OCI-LY7 (cell line): Measurements from ENCODE around the gene GBP4. TPM values are rescaled to one million over a fixed set of nuclear protein-coding genes. Genes with fewer than 3 reads are reported as not detected.

Experiments used
- BruUV-seq: library from RNA; stranded (reverse); fragments of 400-500 nt; replicated peaks from 2 replicates; lab custom pipeline; 2021; lab: Mats Ljungman, UMichigan
- CTCF ChIA-PET: fragments of 300-600 bp; sonication (Branson Sonifier 250); formaldehyde crosslinking; loops from one replicate; lab custom pipeline; 2022; ENCODE audit warnings: antibody characterized with exemption; ENCODE audit not compliant: unreplicated experiment; lab: Charles Lee
- POLR2A ChIA-PET: fragments of 300-600 bp; sonication (Branson Sonifier 250); formaldehyde crosslinking; loops from one replicate; lab custom pipeline; 2022; ENCODE audit warnings: antibody characterized with exemption; lab: Charles Lee
- DNase-seq: peaks from one replicate; pipeline ENCODE4 v3.0.0-alpha.2; 2015; ENCODE audit warnings: low spot score
- H2AFZ ChIP-seq: fragments of 200-600 bp; sonication (generic), shearing (Covaris generic); 2 replicates; pipeline ENCODE4 v1.6.1; 2014; ENCODE audit warnings: mild to moderate bottlenecking, antibody characterized with exemption, low read length, moderate library complexity
- H3K27ac ChIP-seq: fragments of 200-600 bp; sonication (generic); 2 replicates; pipeline ENCODE4 v1.5.1; 2014; ENCODE audit warnings: mixed run types, low read depth, mild to moderate bottlenecking, moderate library complexity, low read length, inconsistent platforms; ENCODE audit not compliant: poor library complexity, severe bottlenecking
- H3K36me3 ChIP-seq: fragments of 200-600 bp; sonication (generic); 2 replicates; pipeline ENCODE4 v1.6.1; 2014; ENCODE audit warnings: mild to moderate bottlenecking, antibody characterized with exemption, low read length, moderate library complexity, mixed read lengths; ENCODE audit not compliant: insufficient read depth
- H3K4me1 ChIP-seq: fragments of 200-600 bp; sonication (generic); 2 replicates; pipeline ENCODE4 v1.5.1; 2014; ENCODE audit warnings: mild to moderate bottlenecking, low read length; ENCODE audit not compliant: insufficient read depth, poor library complexity, severe bottlenecking
- H3K4me2 ChIP-seq: fragments of 200-600 bp; sonication (generic); 2 replicates; pipeline ENCODE4 v1.6.1; 2014; ENCODE audit warnings: mild to moderate bottlenecking, low read length
- H3K4me3 ChIP-seq: fragments of 200-600 bp; sonication (generic); 2 replicates; pipeline ENCODE4 v1.5.1; 2014; ENCODE audit warnings: mild to moderate bottlenecking, low read depth, low read length; ENCODE audit not compliant: poor library complexity, severe bottlenecking
- H3K79me2 ChIP-seq: fragments of 200-600 bp; sonication (generic); 2 replicates; pipeline ENCODE4 v1.6.1; 2016; ENCODE audit warnings: low read depth, mild to moderate bottlenecking, low read length, moderate library complexity, mixed read lengths; ENCODE audit not compliant: insufficient read depth
- H3K9me2 ChIP-seq: fragments of 200-600 bp; sonication (generic); 2 replicates; pipeline ENCODE4 v1.6.1; 2016; ENCODE audit warnings: mild to moderate bottlenecking, low read length, mixed read lengths; ENCODE audit not compliant: insufficient read depth
- H3K9me3 ChIP-seq: fragments of 200-600 bp; sonication (generic); 2 replicates; pipeline ENCODE4 v1.6.1; 2014; ENCODE audit warnings: mild to moderate bottlenecking, mixed run types, low read length, mixed read lengths
- H4K20me1 ChIP-seq: fragments of 200-600 bp; sonication (generic); 2 replicates; pipeline ENCODE4 v1.6.1; 2014; ENCODE audit warnings: mild to moderate bottlenecking, antibody characterized with exemption, low read length, moderate library complexity, mixed read lengths; ENCODE audit not compliant: insufficient read depth
- CTCF ChIP-seq: fragments of 200-600 bp; sonication (generic); conservative IDR thresholded peaks from 2 replicates; pipeline ENCODE4 v1.5.1; 2014; ENCODE audit warnings: mild to moderate bottlenecking, antibody characterized with exemption, low read length, moderate library complexity, mixed read lengths
- EZH2phosphoT487 ChIP-seq: fragments of 200-600 bp; sonication (generic); IDR thresholded peaks from 2 replicates; pipeline ENCODE4 v1.6.1; 2018; ENCODE audit warnings: low read depth, borderline replicate concordance, mild to moderate bottlenecking, mixed run types, antibody characterized with exemption, low read length, moderate library complexity, mixed read lengths
- intact Hi-C: fragments of 100-400 bp; cut with micrococcal nuclease; formaldehyde crosslinking; loops from one replicate; pipeline ENCODE4 v1.10.0; 2022; ENCODE audit not compliant: unreplicated experiment
- total RNA-seq, 2 experiments: library from RNA; depleted of rRNA in 1 of 2; stranded (reverse); fragments of >200 nt in 1 of 2; shearing (Covaris generic) in 1 of 2; gene quantifications; 2 replicates each; pipeline ENCODE4 v1.2.3, GENCODE V29; 2014 to 2022

Gene GBP4
- total RNA-seq, 2 experiments from 2014 or later = not detected

GRCh38 chr1:89147678-89148658, 50.8 kb downstream of the GBP4 start:
- H3K4me1 ChIP-seq = no peaks in the 10 kb centered on the region
- POLR2A ChIA-PET = interaction anchor here (0.7 kb wide), 1 partner anchor 15 kb away, joined by 3 read pairs; no protein-coding TSS in a partner anchor
- no peak overlapping the region for H2AFZ ChIP-seq
- H3K9me2 ChIP-seq = no peaks in the 10 kb centered on the region
- H3K36me3 ChIP-seq = no peaks in the 10 kb centered on the region
- H3K4me2 ChIP-seq = no peak overlapping the region
- no TSS peak for BruUV-seq
- intact Hi-C loops = no loop called here
- no peaks in the 10 kb centered on the region for H3K79me2 ChIP-seq
- CTCF ChIA-PET = no interaction called here
- H3K9me3 ChIP-seq = no peaks in the 10 kb centered on the region
- H4K20me1 ChIP-seq = no peaks in the 10 kb centered on the region
- H3K4me3 ChIP-seq = no peak overlapping the region
- TF ChIP-seq EZH2phosphoT487 = no peak
- TF ChIP-seq CTCF = no peak
- no peak for DNase-seq
- H3K27ac ChIP-seq = no peak overlapping the region

GRCh38 chr1:89146721-89147120, 52.0 kb downstream of the GBP4 start:
- CTCF ChIA-PET = no interaction called here
- Histone ChIP-seq H3K27ac (no peak overlapping the region), H3K79me2 (no peaks in the 10 kb centered on the region), H3K4me3 (no peak overlapping the region), H3K4me1 (no peaks in the 10 kb centered on the region), H3K9me2 (no peaks in the 10 kb centered on the region), H3K4me2 (no peak overlapping the region), H3K36me3 (no peaks in the 10 kb centered on the region), H2AFZ (no peak overlapping the region), H4K20me1 (no peaks in the 10 kb centered on the region), H3K9me3 (no peaks in the 10 kb centered on the region)
- intact Hi-C loops = no loop called here
- no peak for DNase-seq
- POLR2A ChIA-PET = interaction anchor here (1.4 kb wide), 1 partner anchor 26 kb away, joined by 3 read pairs; no protein-coding TSS in a partner anchor
- no TSS peak for BruUV-seq
- no peak for TF ChIP-seq EZH2phosphoT487
- no peak for TF ChIP-seq CTCF

- no peak overlapping the region for H3K4me2 ChIP-seq
- no peaks in the 10 kb centered on the region for H3K9me2 ChIP-seq
- H3K27ac ChIP-seq = no peak overlapping the region
- CTCF ChIA-PET = no interaction called here
- no peak overlapping the region for H2AFZ ChIP-seq
- no peak overlapping the region for H3K4me3 ChIP-seq
- no peaks in the 10 kb centered on the region for H3K9me3 ChIP-seq
- POLR2A ChIA-PET = no interaction called here
- no peaks in the 10 kb centered on the region for H3K79me2 ChIP-seq
- no peaks in the 10 kb centered on the region for H3K4me1 ChIP-seq
- TF ChIP-seq CTCF (no peak), EZH2phosphoT487 (no peak)
- DNase-seq = no peak
- BruUV-seq = no TSS peak
- no peaks in the 10 kb centered on the region for H3K36me3 ChIP-seq
- no peaks in the 10 kb centered on the region for H4K20me1 ChIP-seq
- intact Hi-C loops = no loop called here
These were observed 55.3 kb downstream of the GBP4 start for GRCh38 chr1:89143484-89143883.
